Chondrocyte (in vitro differentiated cells): ENCODE measurements around the gene MAP2K1. TPM values are rescaled to one million over a fixed set of nuclear protein-coding genes. Genes with fewer than 3 reads are reported as not detected.

Experiments
- DNase-seq: peaks from one replicate; pipeline ENCODE4 v3.0.0; 2021; ENCODE audit warnings: mixed read lengths, low spot score
- H3K27ac Mint-ChIP-seq: one replicate; pipeline ENCODE4 v1.8.0; 2021; ENCODE audit warnings: mild to moderate bottlenecking, moderate library complexity, mixed read lengths; ENCODE audit not compliant: unreplicated experiment
- H3K27me3 Mint-ChIP-seq: 2 replicates; pipeline ENCODE4 v1.8.0; 2021; ENCODE audit warnings: low read depth, mixed read lengths
- H3K36me3 Mint-ChIP-seq: 2 replicates; pipeline ENCODE4 v1.8.0; 2021; ENCODE audit warnings: low read depth, mixed read lengths
- H3K4me1 Mint-ChIP-seq: 2 replicates; pipeline ENCODE4 v1.8.0; 2021; ENCODE audit warnings: low read depth, mild to moderate bottlenecking, mixed read lengths
- H3K4me3 Mint-ChIP-seq: one replicate; pipeline ENCODE4 v1.8.0; 2021; ENCODE audit warnings: mild to moderate bottlenecking, moderate library complexity, mixed read lengths; ENCODE audit not compliant: unreplicated experiment
- H3K9me3 Mint-ChIP-seq: 2 replicates; pipeline ENCODE4 v1.8.0; 2021; ENCODE audit warnings: low read depth, mixed read lengths
- CTCF ChIP-seq: fragments of 200-600 bp; sonication (generic); IDR thresholded peaks from 2 replicates; pipeline ENCODE4 v1.5.0; 2021; ENCODE audit warnings: antibody characterized with exemption, mild to moderate bottlenecking, moderate library complexity
- total RNA-seq: library from RNA; stranded (reverse); gene quantifications from 3 replicates; pipeline ENCODE4 v1.2.1, GENCODE V29; 2021

Gene MAP2K1
- total RNA-seq, 1 donor from 2014 or later = 49.7 TPM

GRCh38 chr15:66401130-66402021, 14.7 kb downstream of the MAP2K1 start:
- H3K4me1 Mint-ChIP-seq = peaks cover 56% of the 10 kb centered on the region
- H3K27ac Mint-ChIP-seq = no peak overlapping the region
- no peaks in the 10 kb centered on the region for H3K9me3 Mint-ChIP-seq
- H3K4me3 Mint-ChIP-seq = no peak overlapping the region
- H3K36me3 Mint-ChIP-seq = peaks cover 3% of the 10 kb centered on the region
- no peak for DNase-seq
- no peak for TF ChIP-seq CTCF
- H3K27me3 Mint-ChIP-seq = no peaks in the 10 kb centered on the region

- no peak for TF ChIP-seq CTCF
- no peak for DNase-seq
- H3K4me3 Mint-ChIP-seq = no peak overlapping the region
- no peak overlapping the region for H3K27ac Mint-ChIP-seq
- H3K4me1 Mint-ChIP-seq = peaks cover 62% of the 10 kb centered on the region
- no peaks in the 10 kb centered on the region for H3K27me3 Mint-ChIP-seq
- peaks cover 3% of the 10 kb centered on the region for H3K36me3 Mint-ChIP-seq
- H3K9me3 Mint-ChIP-seq = no peaks in the 10 kb centered on the region
These were observed 16.1 kb downstream of the MAP2K1 start for GRCh38 chr15:66402761-66403284.

GRCh38 chr15:66403323-66403722, 16.6 kb downstream of the MAP2K1 start:
- DNase-seq = no peak
- Mint-ChIP-seq H3K27ac (no peak overlapping the region), H3K27me3 (no peaks in the 10 kb centered on the region), H3K4me1 (peaks cover 62% of the 10 kb centered on the region), H3K4me3 (no peak overlapping the region), H3K9me3 (no peaks in the 10 kb centered on the region), H3K36me3 (peaks cover 3% of the 10 kb centered on the region)
- no peak for TF ChIP-seq CTCF

- DNase-seq = no peak
- H3K4me3 Mint-ChIP-seq = no peak overlapping the region
- no peak overlapping the region for H3K27ac Mint-ChIP-seq
- TF ChIP-seq CTCF = no peak
- H3K4me1 Mint-ChIP-seq = peaks cover 69% of the 10 kb centered on the region
- H3K36me3 Mint-ChIP-seq = peaks cover 3% of the 10 kb centered on the region
- H3K27me3 Mint-ChIP-seq = no peaks in the 10 kb centered on the region
- H3K9me3 Mint-ChIP-seq = no peaks in the 10 kb centered on the region
These were observed 17.4 kb downstream of the MAP2K1 start for GRCh38 chr15:66404122-66404521.

- Mint-ChIP-seq H3K27me3 (no peaks in the 10 kb centered on the region), H3K9me3 (no peaks in the 10 kb centered on the region), H3K4me3 (no peak overlapping the region), H3K36me3 (peaks cover 3% of the 10 kb centered on the region), H3K4me1 (peaks cover 73% of the 10 kb centered on the region), H3K27ac (no peak overlapping the region)
- TF ChIP-seq CTCF = peak; percentile 10
- no peak for DNase-seq
These were observed 17.8 kb downstream of the MAP2K1 start for GRCh38 chr15:66404532-66404931.
